NB4 (cell line): ENCODE results near the gene SPATA2.
"Not testable (repeated sequence)": the region's sequence is repeated elsewhere in the genome, so short reads cannot be mapped to it uniquely, and the experiment has no call there.

Experiments
- POLR2A ChIP-seq: IDR thresholded peaks from 2 replicates; pipeline ENCODE4 v1.6.1; 2011; ENCODE audit warnings: mild to moderate bottlenecking; ENCODE audit not compliant: insufficient read length; ENCODE audit errors: extremely low read depth
- TF ChIP-seq, protein P1 (sequence below): IDR thresholded peaks from one replicate; pipeline ENCODE4 v1.5.1; 2012; ENCODE audit warnings: low read depth, low read length

DNA sequence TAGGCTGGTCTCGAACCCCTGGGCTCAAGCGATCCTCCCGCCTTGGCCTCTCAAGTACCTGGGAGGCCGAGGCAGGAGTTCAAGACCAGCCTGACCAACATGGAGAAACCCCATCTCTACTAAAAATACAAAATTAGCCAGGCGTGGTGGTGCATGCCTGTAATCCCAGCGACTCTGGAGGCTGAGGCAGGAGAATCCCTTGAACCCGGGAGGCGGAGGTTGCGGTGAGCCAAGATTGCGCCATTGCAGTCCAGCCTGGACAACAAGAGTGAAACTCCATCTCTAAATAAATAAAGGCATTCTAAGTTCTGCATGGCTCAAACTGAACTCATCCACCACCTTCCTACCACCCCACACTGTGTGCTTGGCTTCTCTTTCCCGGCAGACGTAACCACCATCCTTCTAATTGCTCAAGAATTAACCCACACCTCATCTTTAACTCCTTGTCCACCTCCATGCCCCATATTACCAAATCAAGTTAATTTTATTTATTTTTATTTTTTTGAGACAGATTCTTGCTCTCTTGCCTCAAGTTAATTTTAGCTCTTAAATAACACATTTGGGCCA, 40.6 kb upstream of the SPATA2 start:
- TF ChIP-seq, protein P1, sequence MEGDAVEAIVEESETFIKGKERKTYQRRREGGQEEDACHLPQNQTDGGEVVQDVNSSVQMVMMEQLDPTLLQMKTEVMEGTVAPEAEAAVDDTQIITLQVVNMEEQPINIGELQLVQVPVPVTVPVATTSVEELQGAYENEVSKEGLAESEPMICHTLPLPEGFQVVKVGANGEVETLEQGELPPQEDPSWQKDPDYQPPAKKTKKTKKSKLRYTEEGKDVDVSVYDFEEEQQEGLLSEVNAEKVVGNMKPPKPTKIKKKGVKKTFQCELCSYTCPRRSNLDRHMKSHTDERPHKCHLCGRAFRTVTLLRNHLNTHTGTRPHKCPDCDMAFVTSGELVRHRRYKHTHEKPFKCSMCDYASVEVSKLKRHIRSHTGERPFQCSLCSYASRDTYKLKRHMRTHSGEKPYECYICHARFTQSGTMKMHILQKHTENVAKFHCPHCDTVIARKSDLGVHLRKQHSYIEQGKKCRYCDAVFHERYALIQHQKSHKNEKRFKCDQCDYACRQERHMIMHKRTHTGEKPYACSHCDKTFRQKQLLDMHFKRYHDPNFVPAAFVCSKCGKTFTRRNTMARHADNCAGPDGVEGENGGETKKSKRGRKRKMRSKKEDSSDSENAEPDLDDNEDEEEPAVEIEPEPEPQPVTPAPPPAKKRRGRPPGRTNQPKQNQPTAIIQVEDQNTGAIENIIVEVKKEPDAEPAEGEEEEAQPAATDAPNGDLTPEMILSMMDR = not testable (repeated sequence)
- TF ChIP-seq POLR2A = not testable (repeated sequence)
